Ovary (tissue), 3 donors: ENCODE data around the gene NATD1.

Experiments used
- EP300 ChIP-seq: sonication (generic); formaldehyde crosslinking; IDR thresholded peaks from one replicate; pipeline ENCODE4 v1.6.1; 2017; ENCODE audit warnings: antibody characterized with exemption
- POLR2A ChIP-seq: fragments of 450-650 bp; IDR thresholded peaks from one replicate; pipeline ENCODE4 v1.6.1; 2017; ENCODE audit warnings: antibody characterized with exemption, mild to moderate bottlenecking, moderate library complexity
- TF ChIP-seq, protein P1 (sequence below), 3 donors: fragments of 450-650 bp in 2 of 3; fragments of 200-600 bp in 1 of 3; IDR thresholded peaks; one replicate each; pipeline versions ENCODE4 v1.5.1 to v1.8.0; 2016 to 2022; ENCODE audit warnings: antibody characterized with exemption in 3 of 3, mild to moderate bottlenecking in 1 of 3
- donor health status: DM: no; HTN: no; CAD: no.

DNA sequence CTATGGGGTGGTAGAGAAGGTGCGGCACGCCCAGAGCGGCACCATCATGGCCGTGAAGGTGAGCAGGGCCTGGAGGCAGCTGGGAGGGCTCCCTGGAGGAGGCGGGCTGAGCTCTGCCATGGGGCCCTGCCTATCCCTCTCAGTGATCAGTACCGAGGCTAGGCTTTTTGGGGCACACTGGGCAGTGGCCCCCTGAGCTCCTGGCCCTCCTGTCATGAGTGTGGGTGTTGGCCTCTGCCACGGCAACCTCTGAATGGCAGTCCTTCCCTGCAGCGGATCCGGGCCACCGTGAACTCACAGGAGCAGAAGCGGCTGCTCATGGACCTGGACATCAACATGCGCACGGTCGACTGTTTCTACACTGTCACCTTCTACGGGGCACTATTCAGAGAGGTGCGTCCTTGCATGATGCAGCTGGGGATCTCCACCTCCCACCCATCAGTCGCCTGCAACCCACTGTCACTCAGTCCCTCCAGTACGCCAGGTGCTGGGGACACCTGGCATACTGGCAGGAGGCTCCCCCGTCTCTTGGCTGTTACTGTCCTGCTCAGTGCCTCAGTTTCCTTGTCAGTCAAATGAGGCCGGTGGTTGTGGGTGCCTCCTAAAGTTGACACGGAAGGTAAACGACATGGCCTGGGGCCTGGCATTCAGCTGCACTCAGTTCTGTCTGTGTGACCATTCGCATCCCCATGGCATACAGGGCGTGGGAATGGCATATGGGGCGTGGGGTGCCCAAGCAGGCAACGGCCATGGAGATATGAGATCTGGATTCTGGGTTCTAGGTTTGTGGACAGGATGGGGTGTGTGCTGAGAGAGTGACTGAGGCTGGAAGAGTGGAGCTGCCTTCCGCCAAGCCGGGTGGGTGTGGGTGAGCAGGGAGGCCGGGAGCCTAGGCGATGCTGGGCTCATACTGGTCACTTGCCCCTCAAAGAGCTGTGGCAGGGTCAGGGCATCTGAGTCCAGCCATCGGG, 47.7 kb upstream of the NATD1 start:
- TF ChIP-seq, protein P1, sequence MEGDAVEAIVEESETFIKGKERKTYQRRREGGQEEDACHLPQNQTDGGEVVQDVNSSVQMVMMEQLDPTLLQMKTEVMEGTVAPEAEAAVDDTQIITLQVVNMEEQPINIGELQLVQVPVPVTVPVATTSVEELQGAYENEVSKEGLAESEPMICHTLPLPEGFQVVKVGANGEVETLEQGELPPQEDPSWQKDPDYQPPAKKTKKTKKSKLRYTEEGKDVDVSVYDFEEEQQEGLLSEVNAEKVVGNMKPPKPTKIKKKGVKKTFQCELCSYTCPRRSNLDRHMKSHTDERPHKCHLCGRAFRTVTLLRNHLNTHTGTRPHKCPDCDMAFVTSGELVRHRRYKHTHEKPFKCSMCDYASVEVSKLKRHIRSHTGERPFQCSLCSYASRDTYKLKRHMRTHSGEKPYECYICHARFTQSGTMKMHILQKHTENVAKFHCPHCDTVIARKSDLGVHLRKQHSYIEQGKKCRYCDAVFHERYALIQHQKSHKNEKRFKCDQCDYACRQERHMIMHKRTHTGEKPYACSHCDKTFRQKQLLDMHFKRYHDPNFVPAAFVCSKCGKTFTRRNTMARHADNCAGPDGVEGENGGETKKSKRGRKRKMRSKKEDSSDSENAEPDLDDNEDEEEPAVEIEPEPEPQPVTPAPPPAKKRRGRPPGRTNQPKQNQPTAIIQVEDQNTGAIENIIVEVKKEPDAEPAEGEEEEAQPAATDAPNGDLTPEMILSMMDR (IDR thresholded peaks at IDR 0.05), result no peak
- TF ChIP-seq POLR2A, result no peak
- TF ChIP-seq EP300, result no peak
